AG10803 (cell line): Measurements from ENCODE around the gene LAMA2.

Experiments
- DNase-seq: peaks from one replicate; pipeline ENCODE4 v3.0.0; 2010; ENCODE audit warnings: low read depth
- H3K4me3 ChIP-seq: 2 replicates; pipeline ENCODE4 v1.5.1; 2011; ENCODE audit warnings: mild to moderate bottlenecking, low read length, control low read depth
- TF ChIP-seq, protein P1 (sequence below): conservative IDR thresholded peaks from 2 replicates; pipeline ENCODE4 v1.5.1; 2011; ENCODE audit warnings: mild to moderate bottlenecking, low read length, control low read depth, inconsistent platforms

LAMA2 gene

DNA sequence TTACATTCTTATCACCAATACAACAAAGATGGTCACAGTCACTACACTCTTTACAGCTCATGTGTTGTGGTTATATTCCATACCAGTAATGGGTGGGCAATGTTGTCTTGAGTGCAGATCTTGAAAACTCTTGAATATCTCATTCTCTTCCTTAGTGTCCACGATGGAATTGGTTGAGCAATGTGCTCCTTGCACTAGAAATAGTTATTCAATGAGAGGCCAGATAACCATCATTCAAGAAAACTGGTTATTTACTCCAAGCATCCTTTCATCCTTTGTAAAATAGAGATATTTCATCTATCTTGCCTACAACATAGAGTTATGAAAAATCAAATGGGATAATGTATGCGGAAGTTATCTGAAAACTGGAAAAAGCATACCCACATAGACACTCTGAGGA, 611.2 kb downstream of the LAMA2 start:
- TF ChIP-seq, protein P1, sequence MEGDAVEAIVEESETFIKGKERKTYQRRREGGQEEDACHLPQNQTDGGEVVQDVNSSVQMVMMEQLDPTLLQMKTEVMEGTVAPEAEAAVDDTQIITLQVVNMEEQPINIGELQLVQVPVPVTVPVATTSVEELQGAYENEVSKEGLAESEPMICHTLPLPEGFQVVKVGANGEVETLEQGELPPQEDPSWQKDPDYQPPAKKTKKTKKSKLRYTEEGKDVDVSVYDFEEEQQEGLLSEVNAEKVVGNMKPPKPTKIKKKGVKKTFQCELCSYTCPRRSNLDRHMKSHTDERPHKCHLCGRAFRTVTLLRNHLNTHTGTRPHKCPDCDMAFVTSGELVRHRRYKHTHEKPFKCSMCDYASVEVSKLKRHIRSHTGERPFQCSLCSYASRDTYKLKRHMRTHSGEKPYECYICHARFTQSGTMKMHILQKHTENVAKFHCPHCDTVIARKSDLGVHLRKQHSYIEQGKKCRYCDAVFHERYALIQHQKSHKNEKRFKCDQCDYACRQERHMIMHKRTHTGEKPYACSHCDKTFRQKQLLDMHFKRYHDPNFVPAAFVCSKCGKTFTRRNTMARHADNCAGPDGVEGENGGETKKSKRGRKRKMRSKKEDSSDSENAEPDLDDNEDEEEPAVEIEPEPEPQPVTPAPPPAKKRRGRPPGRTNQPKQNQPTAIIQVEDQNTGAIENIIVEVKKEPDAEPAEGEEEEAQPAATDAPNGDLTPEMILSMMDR = no peak
- no peak overlapping the region for H3K4me3 ChIP-seq
- no peak for DNase-seq

DNA sequence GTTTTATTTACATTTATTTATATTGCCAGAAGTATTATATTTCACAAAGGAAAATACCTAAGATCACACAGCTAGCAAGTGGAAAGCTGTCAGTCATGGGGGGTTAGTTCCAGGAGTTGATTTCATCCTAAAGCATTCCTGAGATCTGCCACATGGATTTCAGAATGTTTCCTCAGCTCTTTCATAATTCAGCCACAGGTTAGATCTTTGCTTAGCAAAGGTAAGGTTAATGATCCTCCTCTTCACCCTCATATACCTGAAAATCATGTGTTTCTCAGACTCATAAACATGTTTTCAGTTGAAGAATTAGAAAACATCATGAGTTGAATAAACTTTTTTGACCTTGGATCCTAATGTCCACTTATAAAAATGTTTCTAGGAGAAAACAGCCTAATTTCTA, 611.6 kb downstream of the LAMA2 start:
- TF ChIP-seq, protein P1 = no peak
- no peak for DNase-seq

DNA sequence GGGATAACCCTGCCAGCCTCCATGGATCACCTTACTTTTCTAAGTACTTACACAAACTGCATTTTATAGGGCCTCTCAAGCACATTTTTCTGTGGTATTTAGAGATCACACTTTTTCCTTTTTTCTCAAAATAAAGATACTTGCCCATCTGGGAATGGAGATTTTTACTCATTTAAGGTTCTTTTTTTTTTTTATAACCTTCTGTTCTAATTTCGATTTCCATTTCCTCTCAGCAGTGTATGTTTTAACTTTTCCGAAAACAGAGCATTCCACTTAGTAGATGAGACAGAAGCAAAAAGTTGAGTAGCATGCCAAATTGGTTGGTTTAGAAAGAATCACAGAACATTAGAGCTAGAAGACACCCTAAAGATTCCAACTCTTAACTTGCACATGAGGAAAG, 612.7 kb downstream of the LAMA2 start:
- DNase-seq = no peak

More for the DNA sequence above, 611.6 kb downstream of the LAMA2 start:
- no peak overlapping the region for H3K4me3 ChIP-seq

DNA sequence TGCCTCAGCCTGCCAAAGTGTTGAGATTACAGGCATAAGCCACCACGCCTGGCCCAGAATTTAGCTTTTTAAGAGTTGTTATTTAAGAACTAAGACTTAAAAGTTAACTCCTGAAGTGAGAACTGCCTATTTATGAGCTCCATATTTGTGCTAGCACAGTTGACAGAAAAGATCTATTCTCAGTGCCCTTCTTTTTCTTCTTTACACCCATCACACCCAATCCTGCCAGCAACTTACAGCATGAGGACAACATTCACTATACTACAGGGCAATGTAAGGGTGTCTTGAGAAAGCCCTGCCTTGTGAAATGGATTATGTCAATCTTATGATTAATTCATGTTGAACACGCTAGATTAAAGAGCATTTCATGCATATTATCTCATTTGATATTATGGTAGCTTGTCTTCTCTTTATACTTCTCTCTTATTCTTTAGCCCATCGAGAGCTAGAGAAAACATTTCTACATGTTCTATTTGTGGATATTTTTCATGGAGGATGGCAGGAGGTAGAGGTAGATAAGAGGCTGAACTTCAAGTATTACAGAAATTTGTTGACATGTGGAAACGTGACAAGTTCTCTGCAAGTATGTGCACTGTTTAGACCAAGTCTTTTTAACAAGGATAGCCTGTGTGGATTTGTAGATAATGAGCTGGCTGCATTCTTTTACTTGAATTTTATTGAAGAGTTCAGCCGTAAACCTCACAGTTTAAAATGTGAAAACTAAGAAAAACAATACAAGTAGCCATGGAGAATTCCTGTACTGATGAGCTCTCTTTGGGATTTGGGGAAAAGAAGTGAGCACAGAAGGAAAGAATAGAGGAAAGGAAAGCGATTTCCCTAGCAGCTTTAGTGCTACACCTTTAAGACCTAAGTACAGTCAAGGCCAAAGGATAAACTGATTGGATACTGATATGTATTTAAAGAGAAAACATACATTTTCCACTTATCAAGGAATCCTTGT, 614.8 kb downstream of the LAMA2 start:
- TF ChIP-seq, protein P1 = no peak
- peak; percentile 48 for DNase-seq
- no peak overlapping the region for H3K4me3 ChIP-seq

More for the DNA sequence above, 612.7 kb downstream of the LAMA2 start:
- H3K4me3 ChIP-seq = no peak overlapping the region
- TF ChIP-seq, protein P1 = no peak

DNA sequence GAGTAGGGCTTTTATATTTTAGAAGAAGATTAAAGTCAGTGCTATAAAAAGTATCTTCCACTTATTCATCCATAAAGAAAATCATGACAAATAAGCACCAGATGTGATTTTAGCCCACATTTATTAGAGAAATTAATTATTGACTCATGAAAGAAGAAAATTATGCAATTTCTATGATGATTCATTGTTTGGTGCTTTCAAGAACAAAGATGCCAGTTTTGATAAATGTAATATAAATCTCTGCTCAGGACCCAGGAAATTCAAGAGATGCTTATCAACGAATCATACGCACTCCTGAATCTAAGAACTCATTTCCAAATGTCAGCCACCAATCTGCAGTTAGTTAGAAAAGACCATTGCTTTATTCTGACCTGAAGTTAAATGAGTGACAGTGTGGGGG, 615.6 kb downstream of the LAMA2 start:
- peak; percentile 28 for DNase-seq
- H3K4me3 ChIP-seq = peak overlapping the region; percentile 9; the same call in 1 of the 2 replicates
- TF ChIP-seq, protein P1 = no peak

DNA sequence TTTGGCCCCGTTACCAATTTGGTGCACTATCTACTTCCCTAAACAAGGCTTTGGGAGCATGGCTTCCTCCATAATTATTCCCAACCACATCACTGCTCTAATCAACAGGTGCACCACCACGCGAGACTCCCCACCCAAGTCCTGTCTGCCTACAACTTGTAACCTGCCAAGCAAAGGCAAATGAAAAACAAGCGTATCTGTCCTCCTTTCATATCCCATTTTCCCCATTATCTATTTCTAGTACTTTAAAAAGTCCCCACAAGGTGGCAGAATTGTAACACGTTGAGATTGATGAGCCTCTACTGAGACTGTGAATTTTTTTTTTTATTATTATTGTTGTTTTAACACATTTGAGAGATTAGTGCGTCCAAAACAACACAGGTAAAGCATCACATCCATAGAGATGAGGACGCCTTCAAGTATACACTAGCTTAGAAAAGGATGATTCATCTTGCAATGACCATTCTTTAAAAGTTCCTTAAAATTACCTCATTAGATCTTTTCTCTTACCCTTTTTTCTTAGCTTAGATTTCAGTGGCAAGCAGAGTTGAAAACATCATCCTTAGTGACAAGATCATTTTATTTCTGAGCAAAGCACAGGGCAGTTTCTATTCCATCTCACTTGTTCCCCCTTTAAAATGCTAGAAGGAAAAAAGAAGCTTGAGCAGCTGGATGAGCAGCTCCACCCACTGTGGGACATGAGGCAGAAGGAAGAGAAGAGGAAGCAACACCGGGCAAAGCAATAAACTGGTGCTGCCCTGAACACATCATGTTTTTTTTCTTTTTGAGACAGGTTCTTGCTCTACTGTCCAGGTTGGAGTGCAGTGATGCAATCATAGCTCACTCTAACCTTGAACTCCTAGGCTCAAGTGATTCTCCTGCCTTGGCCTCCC, 616.3 kb downstream of the LAMA2 start:
- DNase-seq = peak; percentile 53
- TF ChIP-seq, protein P1 = peak; percentile 67
- H3K4me3 ChIP-seq = peak overlapping the region; percentile 9
